ENCODE data around the gene NRTN. TPM values are rescaled to one million over a fixed set of nuclear protein-coding genes. Genes with fewer than 3 reads are reported as not detected.
"Not testable (repeated sequence)": the region's sequence is repeated elsewhere in the genome, so short reads cannot be mapped to it uniquely, and the experiment has no call there.

The NRTN gene
- polyA plus RNA-seq, 1 donor, result 2.3 TPM

DNA sequence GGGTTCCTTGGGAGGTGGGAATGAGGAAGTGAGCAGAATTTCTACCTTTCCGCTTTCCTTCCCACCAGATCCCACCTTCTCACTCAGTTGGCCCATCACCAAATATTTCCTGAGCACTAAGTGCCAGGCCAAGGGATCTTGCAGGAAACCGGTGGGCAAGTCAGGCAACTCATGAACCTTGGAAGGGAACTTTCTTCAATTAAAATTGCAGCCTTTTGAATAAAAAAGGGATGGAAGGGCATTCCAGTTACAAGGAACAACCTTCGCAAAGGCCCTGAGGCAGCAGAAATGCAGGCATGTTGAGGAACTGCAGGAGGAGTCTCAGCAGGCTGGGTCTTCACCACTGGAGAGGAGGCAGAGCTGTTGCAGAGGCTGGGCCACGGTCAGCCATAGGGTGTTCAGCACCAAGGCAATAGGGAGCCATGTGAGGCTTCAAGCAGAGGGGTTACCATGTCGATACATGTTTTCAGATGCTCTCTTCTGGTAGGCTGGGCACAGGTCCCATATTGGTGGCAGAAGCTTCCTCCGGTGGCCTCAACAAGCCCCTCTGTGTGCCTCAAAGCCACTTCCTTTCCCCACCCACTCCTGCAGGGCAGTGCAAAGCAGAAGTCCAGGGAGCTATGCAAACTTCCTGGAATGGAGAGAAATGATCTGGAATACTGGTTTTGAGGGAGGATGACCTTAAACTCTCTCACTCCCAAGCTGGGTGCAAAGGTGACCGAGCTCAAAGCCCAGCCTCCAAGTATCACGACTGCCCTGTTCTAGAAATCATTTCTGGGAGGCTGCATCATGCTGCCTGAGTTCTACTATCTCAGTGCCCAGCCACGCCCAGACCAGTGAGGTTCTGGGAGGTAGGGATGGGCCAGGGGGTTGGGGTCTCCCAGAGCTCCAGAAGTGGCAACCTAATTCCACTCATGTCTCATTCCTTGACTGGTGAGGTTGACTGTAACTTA is 34.5 kb downstream of the NRTN start, which contains the start of gene FUT6:
Gene FUT6, minus strand, starts transcription at position 638 of the 953 bp plus-strand sequence. CDS start 7,135 bp downstream, outside the sequence.
- H3K4me3 ChIP-seq (ENCODE audit: low read length), result no peak within 1 kb of the TSS
- DNase-seq, result peak in 1 of 2 donors; percentile 60

GRCh38 chr19:5841735-5842111 is 36.9 kb downstream of the NRTN start:
- DNase-seq; H3K27ac ChIP-seq (ENCODE audit: low read length); H3K9me3 ChIP-seq (ENCODE audit: control insufficient read depth, low read depth, low read length); H3K36me3 ChIP-seq (ENCODE audit: control insufficient read depth, insufficient read depth, low read length); H3K27me3 ChIP-seq (ENCODE audit: control insufficient read depth, insufficient read depth, low read length); H3K4me3 ChIP-seq (ENCODE audit: low read length): not testable (repeated sequence)
- peaks cover 15% of the 10 kb centered on the region for H3K4me1 ChIP-seq (ENCODE audit: control insufficient read depth, insufficient read depth, low read length)
- no CpG with 5 or more reads among the region's 6 CpGs for WGBS (ENCODE audit: insufficient coverage, low lambda C conversion rate)

More for the DNA sequence above, 34.5 kb downstream of the NRTN start, which contains the start of gene FUT6:
- Histone ChIP-seq H3K9me3 (ENCODE audit: control insufficient read depth, low read depth, low read length) (no peaks in the 10 kb centered on the region), H3K36me3 (ENCODE audit: control insufficient read depth, insufficient read depth, low read length) (no peaks in the 10 kb centered on the region), H3K27me3 (ENCODE audit: control insufficient read depth, insufficient read depth, low read length) (no peaks in the 10 kb centered on the region), H3K4me1 (ENCODE audit: control insufficient read depth, insufficient read depth, low read length) (peaks cover 15% of the 10 kb centered on the region), H3K27ac (ENCODE audit: low read length) (no peak within 1 kb of the TSS)
- WGBS (ENCODE audit: insufficient coverage, low lambda C conversion rate), result no CpG with 5 or more reads among the region's 9 CpGs

DNA sequence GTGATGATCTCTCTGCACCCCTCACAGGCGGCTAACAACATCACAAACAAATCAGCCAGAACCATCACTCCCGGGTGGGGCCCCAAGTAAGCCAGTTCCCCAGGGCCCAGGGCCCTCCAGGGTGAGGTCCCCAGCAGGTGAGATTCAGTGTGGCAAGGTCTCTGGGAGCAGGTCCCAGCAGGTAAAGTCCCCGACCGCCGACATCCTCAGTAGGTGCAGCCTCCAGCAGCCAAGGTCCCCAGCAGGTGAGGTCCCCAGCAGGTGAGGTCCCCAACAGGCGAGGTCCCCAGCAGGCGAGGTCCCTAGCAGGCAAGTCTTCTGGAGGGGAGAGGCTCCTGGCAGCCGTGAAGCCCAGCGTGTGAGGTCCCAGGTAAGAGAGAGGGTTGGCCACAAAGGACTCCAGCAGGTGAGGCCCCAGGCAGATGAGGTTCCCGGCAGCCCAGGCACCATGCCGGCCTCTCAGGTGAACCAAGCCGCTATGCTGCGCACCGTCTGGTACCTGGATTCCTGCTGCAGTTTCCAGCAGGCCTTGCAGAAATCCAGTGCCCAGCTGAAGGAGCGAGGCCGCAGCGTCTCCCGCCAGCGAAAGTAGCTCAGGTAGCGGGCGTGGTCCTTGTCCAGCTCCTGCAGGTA is 38.5 kb downstream of the NRTN start:
- Histone ChIP-seq H3K4me3 (ENCODE audit: low read length) (no peak overlapping the region), H3K27me3 (ENCODE audit: control insufficient read depth, insufficient read depth, low read length) (no peaks in the 10 kb centered on the region), H3K4me1 (ENCODE audit: control insufficient read depth, insufficient read depth, low read length) (peaks cover 10% of the 10 kb centered on the region), H3K9me3 (ENCODE audit: control insufficient read depth, low read depth, low read length) (no peaks in the 10 kb centered on the region), H3K36me3 (ENCODE audit: control insufficient read depth, insufficient read depth, low read length) (no peaks in the 10 kb centered on the region), H3K27ac (ENCODE audit: low read length) (no peak overlapping the region)
- no CpG with 5 or more reads among the region's 21 CpGs for WGBS (ENCODE audit: insufficient coverage, low lambda C conversion rate)
- DNase-seq, result no peak

GRCh38 chr19:5844456-5845433 is 39.9 kb downstream of the NRTN start:
- no peak overlapping the region for H3K4me3 ChIP-seq (ENCODE audit: low read length)
- no CpG with 5 or more reads among the region's 24 CpGs for WGBS (ENCODE audit: insufficient coverage, low lambda C conversion rate)
- no peak overlapping the region for H3K27ac ChIP-seq (ENCODE audit: low read length)
- H3K4me1 ChIP-seq (ENCODE audit: control insufficient read depth, insufficient read depth, low read length), result peaks cover 3% of the 10 kb centered on the region
- H3K27me3 ChIP-seq (ENCODE audit: control insufficient read depth, insufficient read depth, low read length), result no peaks in the 10 kb centered on the region
- H3K9me3 ChIP-seq (ENCODE audit: control insufficient read depth, low read depth, low read length), result no peaks in the 10 kb centered on the region
- H3K36me3 ChIP-seq (ENCODE audit: control insufficient read depth, insufficient read depth, low read length), result no peaks in the 10 kb centered on the region
- DNase-seq, result no peak

DNA sequence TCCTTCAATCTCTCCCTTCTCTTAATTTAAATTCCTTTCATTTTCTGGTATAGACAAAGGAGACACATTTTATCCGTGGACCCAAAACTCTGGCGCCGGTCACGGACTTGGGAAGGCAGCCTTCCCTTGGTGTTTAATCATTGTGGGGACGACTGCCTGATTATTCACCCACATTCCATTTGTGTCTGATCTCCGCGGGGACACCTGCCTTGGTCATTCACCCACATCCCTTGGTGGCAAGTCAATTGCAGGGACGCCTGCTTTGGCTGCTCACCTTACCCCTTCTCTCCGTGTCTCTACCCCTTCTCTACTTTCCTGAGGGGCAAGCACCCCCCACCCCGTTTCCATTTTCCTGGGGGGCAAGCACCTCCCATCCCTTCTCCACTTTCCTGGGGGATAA is 43.0 kb downstream of the NRTN start:
- H3K36me3 ChIP-seq (ENCODE audit: control insufficient read depth, insufficient read depth, low read length); H3K4me1 ChIP-seq (ENCODE audit: control insufficient read depth, insufficient read depth, low read length); H3K27me3 ChIP-seq (ENCODE audit: control insufficient read depth, insufficient read depth, low read length); H3K9me3 ChIP-seq (ENCODE audit: control insufficient read depth, low read depth, low read length); DNase-seq; H3K4me3 ChIP-seq (ENCODE audit: low read length); H3K27ac ChIP-seq (ENCODE audit: low read length): not testable (repeated sequence)
- WGBS (ENCODE audit: insufficient coverage, low lambda C conversion rate), result no CpG with 5 or more reads among the region's 10 CpGs

DNA sequence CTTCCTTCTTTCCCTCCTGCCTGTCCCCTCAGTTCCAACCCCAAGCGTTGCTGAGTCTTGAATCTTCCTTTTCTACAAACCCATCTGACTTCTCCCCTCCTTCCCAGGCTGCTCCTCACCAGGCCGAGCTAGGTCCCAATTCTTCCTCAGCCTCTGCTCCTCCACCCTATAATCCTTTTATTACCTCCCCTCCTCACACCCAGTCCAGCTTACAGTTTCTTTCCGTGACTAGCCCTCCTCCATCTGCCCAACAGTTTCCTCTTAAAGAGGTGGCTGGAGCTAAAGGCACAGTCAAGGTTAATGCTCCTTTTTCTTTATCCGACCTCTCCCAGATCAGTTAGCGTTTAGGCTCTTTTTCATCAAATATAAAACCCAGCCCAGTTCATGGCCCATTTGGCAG is 43.8 kb downstream of the NRTN start:
- not testable (repeated sequence) for H3K4me1 ChIP-seq (ENCODE audit: control insufficient read depth, insufficient read depth, low read length); H3K4me3 ChIP-seq (ENCODE audit: low read length); H3K9me3 ChIP-seq (ENCODE audit: control insufficient read depth, low read depth, low read length); H3K27me3 ChIP-seq (ENCODE audit: control insufficient read depth, insufficient read depth, low read length); H3K27ac ChIP-seq (ENCODE audit: low read length); DNase-seq; H3K36me3 ChIP-seq (ENCODE audit: control insufficient read depth, insufficient read depth, low read length)
- 35% methylated on average over 3 of the region's 5 CpGs for WGBS (ENCODE audit: insufficient coverage, low lambda C conversion rate)

GRCh38 chr19:5850189-5850588 is 45.3 kb downstream of the NRTN start:
- no peak overlapping the region for H3K27ac ChIP-seq (ENCODE audit: low read length)
- no peaks in the 10 kb centered on the region for H3K9me3 ChIP-seq (ENCODE audit: control insufficient read depth, low read depth, low read length)
- DNase-seq, result no peak
- H3K4me3 ChIP-seq (ENCODE audit: low read length), result no peak overlapping the region
- no peaks in the 10 kb centered on the region for H3K4me1 ChIP-seq (ENCODE audit: control insufficient read depth, insufficient read depth, low read length)
- H3K36me3 ChIP-seq (ENCODE audit: control insufficient read depth, insufficient read depth, low read length), result no peaks in the 10 kb centered on the region
- 90% methylated on average over 2 of the region's 6 CpGs for WGBS (ENCODE audit: insufficient coverage, low lambda C conversion rate)
- no peaks in the 10 kb centered on the region for H3K27me3 ChIP-seq (ENCODE audit: control insufficient read depth, insufficient read depth, low read length)

GRCh38 chr19:5850743-5851293 is 46.0 kb downstream of the NRTN start:
- Histone ChIP-seq H3K4me1 (ENCODE audit: control insufficient read depth, insufficient read depth, low read length) (no peaks in the 10 kb centered on the region), H3K36me3 (ENCODE audit: control insufficient read depth, insufficient read depth, low read length) (no peaks in the 10 kb centered on the region), H3K27ac (ENCODE audit: low read length) (no peak overlapping the region), H3K27me3 (ENCODE audit: control insufficient read depth, insufficient read depth, low read length) (no peaks in the 10 kb centered on the region), H3K9me3 (ENCODE audit: control insufficient read depth, low read depth, low read length) (no peaks in the 10 kb centered on the region), H3K4me3 (ENCODE audit: low read length) (no peak overlapping the region)
- WGBS (ENCODE audit: insufficient coverage, low lambda C conversion rate), result no CpG with 5 or more reads among the region's 5 CpGs
- no peak for DNase-seq

- H3K4me3 ChIP-seq (ENCODE audit: low read length), result no peak within 1 kb of the TSS
- no peaks in the 10 kb centered on the region for H3K9me3 ChIP-seq (ENCODE audit: control insufficient read depth, low read depth, low read length)
- no peaks in the 10 kb centered on the region for H3K27me3 ChIP-seq (ENCODE audit: control insufficient read depth, insufficient read depth, low read length)
- no peaks in the 10 kb centered on the region for H3K4me1 ChIP-seq (ENCODE audit: control insufficient read depth, insufficient read depth, low read length)
- no peak for DNase-seq
- no CpG with 5 or more reads among the region's 10 CpGs for WGBS (ENCODE audit: insufficient coverage, low lambda C conversion rate)
- no peak within 1 kb of the TSS for H3K27ac ChIP-seq (ENCODE audit: low read length)
- no peaks in the 10 kb centered on the region for H3K36me3 ChIP-seq (ENCODE audit: control insufficient read depth, insufficient read depth, low read length)
Measured at GRCh38 chr19:5851302-5851701, 46.4 kb downstream of the NRTN start, which contains the start of gene FUT3. Gene FUT3 (minus strand): TSS chr19:5851449.

Data from large intestine (tissue), 3 donors.